Measurements from ENCODE around the gene SLC26A8. TPM values are rescaled to one million over a fixed set of nuclear protein-coding genes. Genes with fewer than 3 reads are reported as not detected.
A peak's percentile ranks its signal among the peaks of the same experiment; 100 is the strongest.

SLC26A8 gene
- total RNA-seq (2014; rRNA removed; shearing (Covaris generic)) = not detected in 2 replicates

GRCh38 chr6:36023996-36024795 lies at the start of gene SLC26A8:
Gene SLC26A8 (minus strand): TSS chr6:36024641. CDS start chr6:36019707, 4,934 bp downstream.
- no peak for DNase-seq (ENCODE audit: low read depth)

- DNase-seq (ENCODE audit: low read depth) = no peak
These were observed 49.1 kb upstream of the SLC26A8 start for GRCh38 chr6:36073587-36073986.

DNA sequence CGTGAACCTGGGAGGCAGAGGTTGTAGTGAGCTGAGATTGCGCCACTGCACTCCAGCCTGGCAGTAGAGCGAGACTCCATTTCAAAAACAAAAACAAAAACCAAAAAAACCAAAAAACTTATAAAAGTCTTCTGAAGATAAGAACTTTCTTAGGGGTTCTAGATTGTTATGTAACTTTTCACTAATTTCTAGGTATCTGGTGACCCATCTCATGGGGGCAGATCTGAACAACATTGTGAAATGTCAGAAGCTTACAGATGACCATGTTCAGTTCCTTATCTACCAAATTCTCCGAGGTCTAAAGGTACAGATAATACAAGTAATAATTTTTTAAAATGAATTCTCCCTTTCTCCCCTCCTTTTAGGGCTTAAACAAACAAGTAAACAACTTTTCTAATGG lies 48.2 kb upstream of the SLC26A8 start:
- no peak for DNase-seq (ENCODE audit: low read depth)

- no peak for DNase-seq (ENCODE audit: low read depth)
These were observed 47.3 kb upstream of the SLC26A8 start for GRCh38 chr6:36071714-36072113.

GRCh38 chr6:36071281-36071680 lies 46.8 kb upstream of the SLC26A8 start:
- no peak for DNase-seq (ENCODE audit: low read depth)

DNA sequence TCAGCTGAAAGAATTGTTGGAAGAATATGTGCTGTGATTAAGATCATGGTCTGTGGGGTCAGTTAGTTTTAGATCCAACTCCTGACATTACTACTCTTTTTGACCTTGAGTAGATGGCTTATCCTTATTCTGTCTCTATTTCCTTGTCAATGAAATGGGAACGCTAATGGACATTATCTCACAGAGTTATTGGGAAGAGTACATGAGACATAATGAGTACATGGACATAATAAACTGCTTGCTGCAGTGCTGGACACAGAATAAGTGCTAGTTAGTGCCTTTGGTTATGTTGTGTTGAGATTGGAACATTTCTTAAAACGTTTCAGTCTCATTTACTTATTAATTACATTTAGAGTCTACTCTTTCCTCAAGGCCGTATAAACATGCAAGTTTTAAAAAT lies 45.8 kb upstream of the SLC26A8 start:
- DNase-seq (ENCODE audit: low read depth) = no peak

DNA sequence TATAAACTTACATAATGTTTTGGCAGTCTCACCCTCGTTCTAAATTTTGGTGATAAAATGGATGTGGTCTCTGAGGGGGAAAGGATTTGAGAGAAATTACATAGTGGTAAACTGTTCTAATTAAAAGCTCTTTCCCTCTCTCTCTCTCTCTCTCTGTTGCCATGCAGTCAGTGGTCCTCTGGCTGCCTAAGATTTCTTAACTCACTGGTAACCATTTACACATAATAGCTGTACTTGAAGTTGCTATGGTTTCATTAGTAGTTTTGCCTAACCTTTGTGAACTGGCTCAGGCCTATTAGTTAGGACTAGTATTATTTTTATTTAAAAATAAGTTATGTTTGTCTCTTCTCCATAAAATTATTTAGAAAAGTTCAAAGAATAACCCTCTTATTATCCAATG lies 45.1 kb upstream of the SLC26A8 start:
- no peak for DNase-seq (ENCODE audit: low read depth)

DNA sequence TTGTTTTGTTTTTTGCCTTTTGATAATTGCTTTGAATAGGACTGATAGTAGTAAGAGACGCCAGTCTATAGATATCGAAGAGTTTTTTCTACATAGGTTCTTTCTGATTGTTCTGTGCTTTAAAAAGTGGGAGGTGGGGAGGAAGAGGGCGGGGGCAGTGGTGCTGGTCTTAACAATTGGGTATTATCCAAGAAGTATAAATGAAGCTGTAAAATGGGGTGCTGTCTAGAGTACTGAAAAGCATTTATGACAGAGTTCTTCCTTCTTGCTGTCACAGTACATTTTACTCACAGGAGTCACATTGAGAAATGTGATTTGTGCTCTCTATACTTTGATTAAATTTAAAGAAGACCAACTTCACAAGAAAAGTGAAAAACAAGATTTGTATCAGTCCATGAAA lies 44.1 kb upstream of the SLC26A8 start:
- DNase-seq (ENCODE audit: low read depth) = no peak

DNA sequence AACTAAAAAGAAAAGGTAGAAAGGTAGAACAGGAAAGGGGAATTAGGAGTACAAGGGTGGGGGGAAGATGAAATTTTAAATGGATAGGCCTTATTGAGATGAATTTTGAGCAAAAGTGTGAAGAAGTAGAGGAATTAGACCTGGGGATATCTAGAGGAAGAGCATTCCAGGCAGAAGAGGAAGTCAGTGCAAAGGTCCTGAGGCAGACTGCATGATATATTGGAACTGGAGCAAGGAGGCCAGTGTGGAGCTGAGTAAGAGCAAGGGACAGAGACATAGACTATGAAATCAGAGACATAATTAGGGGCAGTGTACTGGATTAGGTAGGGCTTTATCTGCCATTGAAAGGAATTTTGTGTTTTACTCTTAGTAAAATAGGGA lies 43.6 kb upstream of the SLC26A8 start:
- DNase-seq (ENCODE audit: low read depth) = no peak

- peak; percentile 42 for DNase-seq (ENCODE audit: low read depth)
These were observed 43.1 kb upstream of the SLC26A8 start for GRCh38 chr6:36067374-36068011.

- no peak for DNase-seq (ENCODE audit: low read depth)
These were observed 42.4 kb upstream of the SLC26A8 start for GRCh38 chr6:36066817-36067216.

- no peak for DNase-seq (ENCODE audit: low read depth)
These were observed 41.5 kb upstream of the SLC26A8 start for GRCh38 chr6:36065916-36066315.

DNA sequence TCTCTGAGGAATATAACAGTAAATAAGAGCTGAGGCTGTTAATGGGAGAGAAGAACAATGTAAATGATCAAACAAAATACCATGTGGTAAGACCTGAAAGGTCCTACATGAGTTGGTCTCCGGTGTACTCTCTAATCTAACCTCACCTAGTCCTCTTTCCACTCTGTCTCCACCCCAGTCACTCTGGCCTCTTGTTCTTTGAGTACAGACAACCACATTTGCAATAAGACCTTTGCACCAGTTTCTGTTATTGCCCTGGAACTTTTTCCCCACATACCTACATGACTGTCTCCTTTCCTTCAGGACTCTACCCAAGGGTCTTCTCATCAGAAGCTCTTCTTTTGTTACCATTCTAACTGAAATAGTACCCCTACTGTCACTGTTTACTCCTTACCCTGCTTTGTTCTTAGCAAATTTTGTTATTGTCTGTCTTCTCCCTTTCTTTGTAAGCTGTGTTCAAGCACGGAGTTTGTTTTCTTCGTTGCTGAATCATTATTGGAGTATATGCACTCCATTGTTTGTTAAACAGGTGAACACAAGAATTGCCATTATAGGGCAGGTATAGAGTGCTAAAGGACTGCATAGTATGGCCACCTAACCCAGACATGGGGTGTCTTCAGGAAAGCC lies 40.4 kb upstream of the SLC26A8 start:
- DNase-seq (ENCODE audit: low read depth) = no peak

GRCh38 chr6:36063318-36064060 lies 39.0 kb upstream of the SLC26A8 start:
- no peak for DNase-seq (ENCODE audit: low read depth)

DNA sequence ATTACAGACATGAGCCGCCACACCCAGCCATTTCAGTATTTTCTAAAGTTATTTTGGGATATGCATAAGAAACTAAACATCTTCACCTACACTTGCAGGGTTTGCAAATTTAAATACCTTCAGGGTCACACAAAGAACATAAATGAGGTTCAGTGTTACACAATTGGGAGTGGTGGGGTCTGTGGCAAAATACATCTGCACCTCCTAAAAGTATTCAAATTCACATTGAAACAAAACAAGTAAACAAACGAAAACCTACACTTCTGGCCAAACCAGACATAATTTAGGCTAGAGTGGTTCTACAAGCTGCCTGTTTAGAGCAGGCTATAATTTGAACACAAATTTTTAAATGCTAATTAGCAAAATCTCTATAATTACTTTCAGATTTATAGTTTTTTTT lies 37.8 kb upstream of the SLC26A8 start:
- no peak for DNase-seq (ENCODE audit: low read depth)

- DNase-seq (ENCODE audit: low read depth) = no peak
These were observed 36.8 kb upstream of the SLC26A8 start for GRCh38 chr6:36061236-36061635.

DNA sequence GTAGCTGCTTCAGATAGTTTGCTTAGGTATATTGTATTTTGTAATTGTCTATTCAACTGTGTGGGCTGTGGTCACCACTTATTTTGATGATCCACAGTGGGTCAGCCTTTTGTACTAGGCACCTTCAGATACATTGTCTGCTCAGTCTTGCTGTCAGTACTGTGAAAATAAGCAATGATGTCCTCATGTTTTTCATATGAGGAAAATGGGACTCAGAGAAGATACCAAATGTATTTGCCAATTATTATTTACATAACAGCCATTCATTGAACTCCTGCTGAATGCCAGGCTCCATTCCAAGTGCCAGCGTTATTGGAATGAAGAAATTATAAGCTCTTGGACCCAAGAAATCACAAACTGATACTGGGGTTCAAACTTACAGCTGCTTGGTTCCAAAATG lies 31.7 kb upstream of the SLC26A8 start:
- DNase-seq (ENCODE audit: low read depth) = no peak

DNA sequence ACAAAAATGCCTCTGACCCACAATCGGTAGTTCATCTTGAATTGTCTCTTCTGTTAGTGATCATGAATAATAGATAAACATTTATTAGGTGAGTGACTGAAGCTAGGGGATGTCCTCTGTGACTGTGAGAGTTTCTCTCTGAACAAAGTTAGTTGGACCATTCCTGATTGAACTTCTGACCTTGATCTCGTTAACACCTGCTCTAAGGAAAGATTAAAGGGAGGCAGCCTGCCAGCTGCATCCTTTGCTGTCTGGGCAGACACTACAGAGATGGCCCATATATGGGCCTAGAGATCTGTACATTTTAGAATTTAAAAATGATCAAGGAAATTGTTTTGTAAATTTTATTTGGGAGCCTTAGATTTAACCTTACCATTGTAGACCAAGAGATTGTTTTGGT lies 30.5 kb upstream of the SLC26A8 start:
- DNase-seq (ENCODE audit: low read depth) = no peak

DNA sequence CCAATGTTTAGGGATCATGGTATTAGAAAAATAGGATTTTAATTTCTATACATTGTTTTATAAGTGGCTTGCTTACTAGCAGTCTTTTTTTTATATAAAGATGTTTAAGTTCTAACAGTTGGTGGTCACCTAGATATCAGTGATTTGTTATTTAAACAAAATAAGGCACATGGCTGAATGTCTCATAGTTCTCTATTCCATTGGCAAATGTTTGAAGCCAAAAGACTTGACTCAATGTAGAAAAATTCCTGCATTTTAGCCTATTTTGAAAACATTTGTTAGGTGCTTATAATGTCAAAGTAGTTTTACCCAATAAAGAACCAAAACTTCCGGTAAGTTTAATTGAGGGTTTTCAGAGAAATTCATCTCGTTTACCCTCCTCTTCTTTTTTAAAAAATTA lies 30.0 kb upstream of the SLC26A8 start:
- DNase-seq (ENCODE audit: low read depth) = no peak

DNA sequence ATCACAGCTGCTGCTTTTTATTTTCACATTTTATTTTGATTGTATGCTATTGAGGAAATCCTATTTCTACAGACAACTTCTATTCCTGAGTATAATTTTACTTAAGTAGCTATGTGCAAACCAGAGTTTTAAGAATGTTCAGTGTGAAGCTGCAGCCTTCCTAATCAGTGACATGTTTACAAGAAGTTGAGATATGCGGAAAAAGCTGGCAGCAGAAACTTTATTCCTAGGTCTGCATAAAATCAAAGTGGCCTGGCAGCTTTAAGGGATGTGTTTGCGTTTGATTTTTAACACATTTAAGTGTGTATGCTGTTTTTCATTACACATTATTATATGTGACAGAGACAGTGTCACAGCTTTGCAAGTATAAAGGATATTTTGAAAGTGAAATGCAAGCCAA lies 29.4 kb upstream of the SLC26A8 start:
- no peak for DNase-seq (ENCODE audit: low read depth)

GRCh38 chr6:36052097-36052496 lies 27.7 kb upstream of the SLC26A8 start:
- DNase-seq (ENCODE audit: low read depth) = no peak

- DNase-seq (ENCODE audit: low read depth) = no peak
These were observed 26.7 kb upstream of the SLC26A8 start for GRCh38 chr6:36050947-36051710.

Measured in RPMI7951 (cell line).